Skeletal muscle tissue (tissue), 1 donor: Measurements from ENCODE around the gene SERPINA7. TPM values are rescaled to one million over a fixed set of nuclear protein-coding genes. Genes with fewer than 3 reads are reported as not detected.

Experiments
- total RNA-seq: library from RNA; depleted of rRNA; stranded (reverse); fragments of >200 nt; gene quantifications from one replicate; pipeline ENCODE4 v1.2.3, GENCODE V29; 2014

The SERPINA7 gene
- total RNA-seq, 1 donor from 2014 or later = not detected

Other genes with a start within 250 kb of the SERPINA7 start
- gene NRK, start 216.2 kb downstream of the SERPINA7 start, total RNA-seq = 134 TPM
- gene PWWP3B, start 129.6 kb upstream of the SERPINA7 start, total RNA-seq = 23.0 TPM